HFFc6 (cell line): ENCODE measurements around the gene RAP1GAP2. TPM values are rescaled to one million over a fixed set of nuclear protein-coding genes. Genes with fewer than 3 reads are reported as not detected.

Source experiments
- DNase-seq: peaks from one replicate; pipeline ENCODE4 v3.0.0-alpha.2; 2018
- H3K27ac Mint-ChIP-seq: 2 replicates; pipeline ENCODE4 v1.8.0; 2020; ENCODE audit warnings: mild to moderate bottlenecking, mixed read lengths
- H3K27me3 Mint-ChIP-seq: 2 replicates; pipeline ENCODE4 v1.8.0; 2021; ENCODE audit warnings: mild to moderate bottlenecking, moderate library complexity, mixed read lengths; ENCODE audit not compliant: insufficient read depth
- H3K36me3 Mint-ChIP-seq: 2 replicates; pipeline ENCODE4 v1.8.0; 2021; ENCODE audit warnings: low read depth, mixed read lengths
- H3K4me1 Mint-ChIP-seq: 2 replicates; pipeline ENCODE4 v1.8.0; 2020; ENCODE audit warnings: low read depth, mixed read lengths
- H3K4me3 Mint-ChIP-seq: 2 replicates; pipeline ENCODE4 v1.8.0; 2020; ENCODE audit warnings: mild to moderate bottlenecking, moderate library complexity, mixed read lengths
- H3K9me3 Mint-ChIP-seq: 2 replicates; pipeline ENCODE4 v1.8.0; 2020; ENCODE audit warnings: mild to moderate bottlenecking, mixed read lengths
- total RNA-seq, 6 experiments: library from RNA; stranded (reverse); fragmentation: NEBNext Ultra II Directional; extraction: Animal tissue kit (Norgen Biotek cat#: 25700); gene quantifications; 2 replicates in 1 of 6; 3 replicates in 5 of 6; pipeline ENCODE4 v1.2.3, GENCODE V29; 2021
- TF ChIP-seq, protein P1 (sequence below): fragments of 200-600 bp; sonication (generic); IDR thresholded peaks from 2 replicates; pipeline ENCODE4 v1.5.0; 2021; ENCODE audit warnings: antibody characterized with exemption, mild to moderate bottlenecking

Gene RAP1GAP2
- total RNA-seq, 6 experiments from 2014 or later = 7.9 to 27.4 (median 23.9) TPM

DNA sequence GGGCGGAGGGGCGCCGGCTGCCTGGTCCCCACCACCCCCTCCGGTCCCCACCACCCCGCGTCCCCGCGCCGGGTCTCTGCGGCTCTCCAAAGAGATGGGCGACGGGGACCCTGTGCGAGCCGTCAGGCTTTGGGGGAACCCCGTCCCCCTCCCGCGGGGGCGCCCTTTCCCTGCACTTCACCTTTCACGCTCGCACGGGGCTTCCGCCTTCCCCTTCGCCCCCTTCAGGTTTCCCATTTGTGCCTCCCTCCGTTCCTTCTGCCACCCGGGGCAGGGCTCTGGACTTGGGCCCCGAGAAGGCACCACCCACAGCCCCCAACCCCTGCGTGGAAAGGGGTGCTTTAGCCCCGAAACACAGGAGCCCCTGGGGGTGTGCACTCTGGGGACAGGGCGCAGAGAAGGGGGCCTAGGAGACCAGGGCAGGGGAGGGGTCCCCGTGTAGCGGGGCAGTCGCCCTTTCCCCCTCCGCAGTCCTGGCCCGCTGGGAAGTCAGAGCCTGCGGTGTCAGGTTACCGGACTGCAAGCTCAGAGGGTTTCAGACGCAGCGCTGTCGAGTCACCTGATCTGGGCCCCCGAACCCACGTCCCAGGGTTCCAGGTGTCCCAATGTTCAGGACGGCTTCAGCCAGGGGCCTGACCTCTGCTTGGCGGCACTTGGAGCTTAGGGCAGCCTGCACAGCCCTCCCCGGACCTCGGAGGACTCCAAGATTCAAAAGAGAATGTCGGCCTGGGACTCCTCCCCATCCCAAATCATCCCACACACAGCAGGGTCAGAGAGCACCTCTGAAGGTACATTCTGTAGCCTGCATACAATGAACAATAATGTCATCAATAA, 40.1 kb upstream of the RAP1GAP2 start:
- H3K27me3 Mint-ChIP-seq = peaks cover 26% of the 10 kb centered on the region
- H3K4me1 Mint-ChIP-seq = no peaks in the 10 kb centered on the region
- 0 out of 2 replicates have a peak, but pooled peaks cover 5% of the 10 kb centered on the region for H3K36me3 Mint-ChIP-seq
- no peak overlapping the region for H3K4me3 Mint-ChIP-seq
- TF ChIP-seq, protein P1, sequence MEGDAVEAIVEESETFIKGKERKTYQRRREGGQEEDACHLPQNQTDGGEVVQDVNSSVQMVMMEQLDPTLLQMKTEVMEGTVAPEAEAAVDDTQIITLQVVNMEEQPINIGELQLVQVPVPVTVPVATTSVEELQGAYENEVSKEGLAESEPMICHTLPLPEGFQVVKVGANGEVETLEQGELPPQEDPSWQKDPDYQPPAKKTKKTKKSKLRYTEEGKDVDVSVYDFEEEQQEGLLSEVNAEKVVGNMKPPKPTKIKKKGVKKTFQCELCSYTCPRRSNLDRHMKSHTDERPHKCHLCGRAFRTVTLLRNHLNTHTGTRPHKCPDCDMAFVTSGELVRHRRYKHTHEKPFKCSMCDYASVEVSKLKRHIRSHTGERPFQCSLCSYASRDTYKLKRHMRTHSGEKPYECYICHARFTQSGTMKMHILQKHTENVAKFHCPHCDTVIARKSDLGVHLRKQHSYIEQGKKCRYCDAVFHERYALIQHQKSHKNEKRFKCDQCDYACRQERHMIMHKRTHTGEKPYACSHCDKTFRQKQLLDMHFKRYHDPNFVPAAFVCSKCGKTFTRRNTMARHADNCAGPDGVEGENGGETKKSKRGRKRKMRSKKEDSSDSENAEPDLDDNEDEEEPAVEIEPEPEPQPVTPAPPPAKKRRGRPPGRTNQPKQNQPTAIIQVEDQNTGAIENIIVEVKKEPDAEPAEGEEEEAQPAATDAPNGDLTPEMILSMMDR = no peak
- H3K27ac Mint-ChIP-seq = no peak overlapping the region
- no peaks in the 10 kb centered on the region for H3K9me3 Mint-ChIP-seq
- no peak for DNase-seq

DNA sequence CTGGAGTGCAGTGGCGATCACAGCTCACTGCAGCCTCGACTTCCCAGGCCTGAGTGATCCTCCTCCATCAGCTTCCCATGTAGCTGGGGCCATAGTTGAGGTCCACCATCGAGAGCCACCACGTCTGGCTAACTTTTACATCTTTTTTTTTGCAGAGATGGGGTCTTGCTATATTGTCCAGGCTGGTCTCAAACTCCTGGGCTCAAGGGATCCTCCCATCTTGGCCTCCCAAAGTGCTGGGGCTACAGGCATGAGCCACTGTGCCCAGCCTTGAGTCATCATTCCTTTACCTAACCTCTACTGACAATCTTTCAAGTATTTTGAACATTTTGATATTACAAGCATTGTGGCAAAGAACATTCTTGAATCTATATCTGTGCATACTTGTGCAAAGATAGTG, 37.4 kb upstream of the RAP1GAP2 start:
- Mint-ChIP-seq H3K27ac (no peak overlapping the region), H3K27me3 (peaks cover 25% of the 10 kb centered on the region), H3K36me3 (0 out of 2 replicates have a peak, but pooled peaks cover 5% of the 10 kb centered on the region), H3K4me3 (no peak overlapping the region), H3K4me1 (no peaks in the 10 kb centered on the region), H3K9me3 (no peaks in the 10 kb centered on the region)
- TF ChIP-seq, protein P1 = no peak
- no peak for DNase-seq

DNA sequence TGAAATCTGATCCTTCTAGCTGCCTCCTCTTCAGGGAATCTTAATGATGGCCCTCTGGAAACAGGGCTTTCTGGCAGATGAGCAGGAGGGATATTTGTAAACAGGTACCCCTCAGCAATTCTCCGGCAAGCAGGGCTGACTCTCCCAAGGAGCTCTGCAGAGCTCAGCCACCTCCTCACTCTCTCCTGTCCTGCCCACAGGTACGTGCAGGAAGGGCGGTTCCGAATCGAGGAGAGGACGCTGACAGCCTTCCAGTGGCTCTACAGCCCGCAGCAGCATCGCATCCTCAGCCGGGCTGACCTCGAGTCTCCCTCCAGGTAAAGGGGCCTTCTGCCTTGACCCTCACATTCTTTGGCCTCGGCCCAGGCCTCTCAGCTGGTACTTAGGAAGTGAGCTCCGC, 26.1 kb upstream of the RAP1GAP2 start:
- no peak overlapping the region for H3K27ac Mint-ChIP-seq
- H3K9me3 Mint-ChIP-seq = no peaks in the 10 kb centered on the region
- DNase-seq = no peak
- no peaks in the 10 kb centered on the region for H3K36me3 Mint-ChIP-seq
- H3K4me3 Mint-ChIP-seq = no peak overlapping the region
- H3K4me1 Mint-ChIP-seq = no peaks in the 10 kb centered on the region
- TF ChIP-seq, protein P1 = no peak
- peaks cover 30% of the 10 kb centered on the region for H3K27me3 Mint-ChIP-seq

DNA sequence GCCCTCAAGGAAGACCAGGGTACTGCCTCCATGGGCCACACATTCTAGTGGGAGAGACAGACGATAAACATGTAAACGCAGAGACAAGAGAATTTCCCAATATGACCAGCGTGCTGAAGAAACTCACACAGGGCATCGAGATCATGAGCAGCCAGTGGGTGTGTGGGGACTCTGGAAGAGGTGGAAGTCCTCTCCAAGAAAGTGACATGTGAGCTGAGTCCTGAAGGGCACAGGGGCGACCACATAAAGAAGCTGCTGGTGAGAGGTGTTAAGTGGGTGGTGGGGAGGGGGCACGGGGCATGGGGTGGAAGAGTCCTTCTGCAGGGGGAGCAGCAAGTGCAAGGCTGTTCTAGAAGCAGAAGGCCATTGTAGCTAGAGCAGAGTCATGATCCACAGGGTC, 21.0 kb upstream of the RAP1GAP2 start:
- H3K4me1 Mint-ChIP-seq = no peaks in the 10 kb centered on the region
- TF ChIP-seq, protein P1 = no peak
- H3K4me3 Mint-ChIP-seq = no peak overlapping the region
- no peak for DNase-seq
- no peak overlapping the region for H3K27ac Mint-ChIP-seq
- H3K27me3 Mint-ChIP-seq = peaks cover 50% of the 10 kb centered on the region
- no peaks in the 10 kb centered on the region for H3K9me3 Mint-ChIP-seq
- no peaks in the 10 kb centered on the region for H3K36me3 Mint-ChIP-seq

DNA sequence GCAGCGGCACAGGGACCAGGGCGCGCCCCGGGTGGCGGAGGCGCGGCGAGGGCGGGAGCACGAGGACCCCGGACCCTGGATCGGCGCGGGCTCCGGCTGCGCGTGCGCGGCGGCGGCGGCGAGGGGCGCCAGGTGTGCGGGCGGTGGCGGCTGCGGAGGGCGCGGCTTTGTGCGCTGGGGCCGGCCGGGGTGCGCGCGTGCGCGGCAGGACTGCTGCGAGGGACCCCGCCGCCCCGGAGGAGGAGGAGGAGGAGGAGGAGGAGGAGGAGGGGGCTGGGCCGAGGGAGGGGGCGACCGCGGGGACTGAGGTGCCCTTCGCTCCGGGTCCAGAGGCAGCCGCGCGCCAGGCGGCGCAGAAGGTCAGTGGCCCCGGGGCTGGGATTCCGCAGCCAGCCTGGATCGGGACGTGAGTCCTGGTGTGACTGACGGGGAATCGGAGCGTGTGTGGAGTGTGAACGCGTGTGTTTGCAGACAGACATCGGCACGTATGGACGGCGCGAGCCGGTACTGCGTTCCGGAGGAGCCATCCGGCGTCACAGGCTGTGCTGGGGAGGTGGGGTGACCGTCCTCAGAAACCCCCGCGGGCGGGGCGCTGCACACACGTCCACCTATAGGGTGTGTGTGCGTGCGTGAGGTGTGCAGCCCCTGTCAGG, 19.5 kb upstream of the RAP1GAP2 start:
- Mint-ChIP-seq H3K36me3 (no peaks in the 10 kb centered on the region), H3K27ac (no peak overlapping the region), H3K4me3 (no peak overlapping the region), H3K9me3 (no peaks in the 10 kb centered on the region), H3K27me3 (peaks cover 43% of the 10 kb centered on the region), H3K4me1 (peaks cover 4% of the 10 kb centered on the region)
- TF ChIP-seq, protein P1 = no peak
- DNase-seq = no peak
